GM18519 (cell line): ENCODE results near the gene MCCD1.
"Not testable (repeated sequence)": the region's sequence is repeated elsewhere in the genome, so short reads cannot be mapped to it uniquely, and the experiment has no call there.

Source experiments
- ATAC-seq: cut with Tn5 transposase; IDR thresholded peaks from one replicate; pipeline ENCODE4 v1.9.1; 2021; ENCODE audit warnings: mild to moderate bottlenecking, moderate library complexity; ENCODE audit not compliant: unreplicated experiment, low FRiP score

The MCCD1 gene

GRCh38 chr6:31528821-31529328, at the start of gene MCCD1:
TSS of gene MCCD1 (plus strand) at chr6:31528962. CDS start at chr6:31529015, 53 bp downstream.
- ATAC-seq = no peak

GRCh38 chr6:31479151-31479932, 49.4 kb upstream of the MCCD1 start:
- ATAC-seq = no peak

- ATAC-seq = no peak
Observed at GRCh38 chr6:31479933-31480535, 48.7 kb upstream of the MCCD1 start.

- no peak for ATAC-seq
Observed at GRCh38 chr6:31480574-31480973, 48.2 kb upstream of the MCCD1 start.

GRCh38 chr6:31483392-31483791, 45.4 kb upstream of the MCCD1 start:
- no peak for ATAC-seq

GRCh38 chr6:31485055-31485454, 43.7 kb upstream of the MCCD1 start:
- ATAC-seq = no peak

GRCh38 chr6:31486065-31486837, 42.5 kb upstream of the MCCD1 start:
- not testable (repeated sequence) for ATAC-seq

GRCh38 chr6:31487674-31488073, 41.1 kb upstream of the MCCD1 start:
- ATAC-seq = not testable (repeated sequence)

- ATAC-seq = no peak
Observed at GRCh38 chr6:31489086-31489485, 39.7 kb upstream of the MCCD1 start.

- ATAC-seq = no peak
Observed at GRCh38 chr6:31490115-31490873, 38.5 kb upstream of the MCCD1 start.

GRCh38 chr6:31493550-31493874, 35.2 kb upstream of the MCCD1 start:
- ATAC-seq = not testable (repeated sequence)

GRCh38 chr6:31493875-31494694, 34.7 kb upstream of the MCCD1 start:
- no peak for ATAC-seq

- ATAC-seq = no peak
Observed at GRCh38 chr6:31495580-31495979, 33.2 kb upstream of the MCCD1 start.

- ATAC-seq = not testable (repeated sequence)
Observed at GRCh38 chr6:31496826-31497225, 31.9 kb upstream of the MCCD1 start.

- ATAC-seq = no peak
Observed at GRCh38 chr6:31497531-31498476, 31.0 kb upstream of the MCCD1 start, which contains the start of gene MICB. TSS of gene MICB (plus strand) at chr6:31498145. CDS start at chr6:31498194, 49 bp downstream.

- no peak for ATAC-seq
Observed at GRCh38 chr6:31498748-31499147, 30.0 kb upstream of the MCCD1 start.

GRCh38 chr6:31499648-31500047, 29.1 kb upstream of the MCCD1 start:
- not testable (repeated sequence) for ATAC-seq

- no peak for ATAC-seq
Observed at GRCh38 chr6:31502586-31502985, 26.2 kb upstream of the MCCD1 start.
